ENCODE data around the gene SPSB1.
A peak's percentile ranks its signal among the peaks of the same experiment; 100 is the strongest.

Gene SPSB1

DNA sequence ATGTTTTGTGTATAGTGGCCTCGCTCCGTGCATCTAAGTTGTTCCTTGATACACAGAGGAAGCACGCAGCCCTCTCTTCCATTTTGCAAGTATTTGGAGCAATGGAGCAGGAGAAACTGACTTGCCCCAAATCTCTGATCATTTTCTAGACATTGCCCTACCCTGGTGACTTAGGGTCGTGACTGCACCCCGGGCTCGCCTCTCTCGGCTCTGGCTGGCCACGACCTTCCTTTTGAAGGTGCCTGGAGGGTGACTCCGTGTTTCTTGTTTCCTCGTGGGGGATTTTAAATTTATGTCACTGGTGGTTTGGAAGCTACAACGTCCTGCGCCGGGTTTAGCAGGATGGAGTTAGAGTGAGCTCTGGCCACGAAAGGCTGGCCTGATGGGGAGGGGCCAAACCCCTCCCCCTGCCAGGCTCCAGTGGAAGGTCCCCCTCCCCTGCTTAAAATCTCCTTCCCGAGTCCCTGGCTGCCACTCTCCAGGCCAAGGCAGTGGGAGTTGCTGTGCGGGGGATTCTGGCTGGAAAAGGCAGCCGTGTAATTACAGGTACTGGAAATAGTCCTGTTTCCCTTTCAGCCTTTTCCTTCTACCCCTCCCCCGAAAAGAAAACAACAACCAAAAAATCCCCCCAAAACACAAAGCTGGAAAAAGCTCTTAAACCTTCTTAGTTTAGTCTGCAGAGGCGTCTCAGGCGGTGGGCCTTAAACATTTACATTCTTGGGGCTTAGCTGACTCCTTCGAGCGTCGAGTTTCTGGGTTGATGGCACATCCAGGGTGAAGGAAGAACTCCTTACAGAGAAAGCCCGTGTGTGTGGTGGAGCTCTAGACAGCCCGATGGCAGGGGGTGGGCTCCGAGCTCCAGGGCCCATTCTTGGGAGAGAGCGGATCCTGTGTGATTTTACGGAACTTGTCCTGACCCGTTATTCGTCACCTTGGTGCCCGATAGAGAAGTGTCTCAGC lies 28.1 kb downstream of the SPSB1 start:
- H3K4me3 ChIP-seq (ENCODE audit: control insufficient read depth, low read depth, low read length) = no peak overlapping the region
- DNase-seq (ENCODE audit: low read depth) = no peak
- TF ChIP-seq, protein P1, sequence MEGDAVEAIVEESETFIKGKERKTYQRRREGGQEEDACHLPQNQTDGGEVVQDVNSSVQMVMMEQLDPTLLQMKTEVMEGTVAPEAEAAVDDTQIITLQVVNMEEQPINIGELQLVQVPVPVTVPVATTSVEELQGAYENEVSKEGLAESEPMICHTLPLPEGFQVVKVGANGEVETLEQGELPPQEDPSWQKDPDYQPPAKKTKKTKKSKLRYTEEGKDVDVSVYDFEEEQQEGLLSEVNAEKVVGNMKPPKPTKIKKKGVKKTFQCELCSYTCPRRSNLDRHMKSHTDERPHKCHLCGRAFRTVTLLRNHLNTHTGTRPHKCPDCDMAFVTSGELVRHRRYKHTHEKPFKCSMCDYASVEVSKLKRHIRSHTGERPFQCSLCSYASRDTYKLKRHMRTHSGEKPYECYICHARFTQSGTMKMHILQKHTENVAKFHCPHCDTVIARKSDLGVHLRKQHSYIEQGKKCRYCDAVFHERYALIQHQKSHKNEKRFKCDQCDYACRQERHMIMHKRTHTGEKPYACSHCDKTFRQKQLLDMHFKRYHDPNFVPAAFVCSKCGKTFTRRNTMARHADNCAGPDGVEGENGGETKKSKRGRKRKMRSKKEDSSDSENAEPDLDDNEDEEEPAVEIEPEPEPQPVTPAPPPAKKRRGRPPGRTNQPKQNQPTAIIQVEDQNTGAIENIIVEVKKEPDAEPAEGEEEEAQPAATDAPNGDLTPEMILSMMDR (IDR thresholded peaks at IDR 0.05; ENCODE audit: control insufficient read depth, insufficient read depth, low read depth, low read length, missing control alignments) = no peak

GRCh38 chr1:9321480-9321849 lies 28.8 kb downstream of the SPSB1 start:
- DNase-seq (ENCODE audit: low read depth) = peak; percentile 38
- no peak overlapping the region for H3K4me3 ChIP-seq (ENCODE audit: control insufficient read depth, low read depth, low read length)
- TF ChIP-seq, protein P1 (IDR thresholded peaks at IDR 0.05; ENCODE audit: control insufficient read depth, insufficient read depth, low read depth, low read length, missing control alignments) = no peak

GRCh38 chr1:9321986-9322660 lies 29.4 kb downstream of the SPSB1 start:
- TF ChIP-seq, protein P1 (IDR thresholded peaks at IDR 0.05; ENCODE audit: control insufficient read depth, insufficient read depth, low read depth, low read length, missing control alignments) = no peak
- DNase-seq (ENCODE audit: low read depth) = no peak
- H3K4me3 ChIP-seq (ENCODE audit: control insufficient read depth, low read depth, low read length) = no peak overlapping the region

DNA sequence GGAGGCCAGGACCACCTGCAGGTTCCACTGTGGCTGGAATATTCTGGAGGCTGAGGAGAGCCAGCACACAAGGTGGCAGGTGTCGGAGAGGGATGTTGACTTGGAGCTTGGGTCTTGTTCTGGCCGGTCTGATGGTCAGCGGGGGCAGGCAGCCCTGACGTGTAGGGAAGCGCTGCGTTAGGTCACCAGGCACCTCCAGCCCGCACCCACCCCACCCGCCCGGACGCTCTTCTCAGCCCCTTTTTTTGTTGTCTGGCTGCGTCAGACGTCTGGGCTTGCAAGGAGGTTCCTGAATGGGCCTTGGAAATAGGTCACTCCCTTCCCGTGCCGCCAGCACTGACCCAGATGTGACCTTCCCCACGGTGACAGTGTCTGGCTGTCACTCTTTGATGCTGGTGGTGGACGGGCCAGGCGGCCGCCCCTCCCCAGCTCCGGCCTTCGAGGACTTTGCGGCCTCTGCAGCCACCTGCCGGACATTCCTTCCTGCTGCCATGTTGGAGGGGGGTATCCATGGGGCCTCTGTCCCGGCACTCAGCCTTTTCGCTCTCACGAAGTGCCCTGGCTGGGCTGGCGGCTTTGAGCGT lies 30.1 kb downstream of the SPSB1 start:
- TF ChIP-seq, protein P1 (IDR thresholded peaks at IDR 0.05; ENCODE audit: control insufficient read depth, insufficient read depth, low read depth, low read length, missing control alignments) = no peak
- no peak overlapping the region for H3K4me3 ChIP-seq (ENCODE audit: control insufficient read depth, low read depth, low read length)
- DNase-seq (ENCODE audit: low read depth) = no peak

- TF ChIP-seq, protein P1 (IDR thresholded peaks at IDR 0.05; ENCODE audit: control insufficient read depth, insufficient read depth, low read depth, low read length, missing control alignments) = no peak
- DNase-seq (ENCODE audit: low read depth) = no peak
- H3K4me3 ChIP-seq (ENCODE audit: control insufficient read depth, low read depth, low read length) = no peak overlapping the region
Observed at GRCh38 chr1:9324246-9325096, 31.8 kb downstream of the SPSB1 start.

GRCh38 chr1:9326596-9326995 lies 33.9 kb downstream of the SPSB1 start:
- TF ChIP-seq, protein P1 (IDR thresholded peaks at IDR 0.05; ENCODE audit: control insufficient read depth, insufficient read depth, low read depth, low read length, missing control alignments) = no peak
- DNase-seq (ENCODE audit: low read depth) = peak; percentile 57
- no peak overlapping the region for H3K4me3 ChIP-seq (ENCODE audit: control insufficient read depth, low read depth, low read length)

Data from AG09309 (cell line).